ENCODE results near the gene HBM.

GRCh38 chr16:162271-162991 lies 3.3 kb upstream of the HBM start:
- TF ChIP-seq CTCF (IDR thresholded peaks at IDR 0.05) (no peak), POLR2A (IDR thresholded peaks at IDR 0.05) (no peak)

All from heart left ventricle (tissue), 13 donors.